Neutrophil (primary cell): Measurements from ENCODE around the gene NME9.

Experiments used
- H3K27ac ChIP-seq: fragments of 200-600 bp; sonication (generic); 2 replicates; pipeline ENCODE4 v1.5.1; 2016; ENCODE audit warnings: mild to moderate bottlenecking, moderate library complexity
- H3K27me3 ChIP-seq: fragments of 200-600 bp; sonication (generic); 2 replicates; pipeline ENCODE4 v1.6.0; 2016; ENCODE audit warnings: mild to moderate bottlenecking
- H3K36me3 ChIP-seq: fragments of 200-600 bp; sonication (generic); 2 replicates; pipeline ENCODE4 v1.5.1; 2017
- H3K4me1 ChIP-seq, 2 experiments: fragments of 200-600 bp in 1 of 2; sonication (generic) in 1 of 2; 1 replicate in 1 of 2; 2 replicates in 1 of 2; pipeline versions ENCODE4 v1.5.1 to v1.6.1; 2013 to 2016; ENCODE audit warnings: low read depth in 1 of 2, low read length in 1 of 2, mild to moderate bottlenecking in 1 of 2, moderate library complexity in 1 of 2; ENCODE audit not compliant: control insufficient read depth in 1 of 2, insufficient read depth in 1 of 2
- H3K4me3 ChIP-seq, 2 experiments: fragments of 200-600 bp in 1 of 2; sonication (generic) in 1 of 2; 1 replicate in 1 of 2; 2 replicates in 1 of 2; pipeline ENCODE4 v1.5.1; 2013 to 2016; ENCODE audit warnings: low read depth in 1 of 2, low read length in 1 of 2, mild to moderate bottlenecking in 1 of 2, moderate library complexity in 1 of 2
- H3K9me3 ChIP-seq: fragments of 200-600 bp; sonication (generic); 2 replicates; pipeline ENCODE4 v1.5.1; 2016
- TF ChIP-seq, protein P1 (sequence below): fragments of 200-600 bp; sonication (generic); IDR thresholded peaks from 2 replicates; pipeline ENCODE4 v1.5.1; 2016; ENCODE audit warnings: antibody characterized with exemption

Gene NME9

DNA sequence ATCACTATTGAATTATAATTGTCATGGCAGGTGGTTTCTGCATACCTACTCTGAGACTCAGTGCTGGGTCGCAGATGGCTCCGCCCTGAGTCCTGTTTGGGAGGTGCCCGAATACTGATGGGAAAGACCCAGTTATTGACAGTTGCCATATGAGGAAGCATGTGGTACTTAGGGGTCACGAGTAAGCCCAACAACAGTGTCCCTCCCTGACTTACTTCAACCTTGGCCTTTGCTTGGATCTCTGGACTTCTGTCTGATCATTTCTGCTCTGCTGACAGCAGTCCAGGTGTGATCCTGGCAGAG, 35.6 kb upstream of the NME9 start:
- Histone ChIP-seq H3K27me3 (peaks cover 4% of the 10 kb centered on the region), H3K27ac (no peak overlapping the region), H3K4me3 (no peak overlapping the region), H3K36me3 (no peaks in the 10 kb centered on the region), H3K4me1 (peaks cover 6 to 9% of the 10 kb centered on the region in 2 experiments), H3K9me3 (no peaks in the 10 kb centered on the region)
- TF ChIP-seq, protein P1, sequence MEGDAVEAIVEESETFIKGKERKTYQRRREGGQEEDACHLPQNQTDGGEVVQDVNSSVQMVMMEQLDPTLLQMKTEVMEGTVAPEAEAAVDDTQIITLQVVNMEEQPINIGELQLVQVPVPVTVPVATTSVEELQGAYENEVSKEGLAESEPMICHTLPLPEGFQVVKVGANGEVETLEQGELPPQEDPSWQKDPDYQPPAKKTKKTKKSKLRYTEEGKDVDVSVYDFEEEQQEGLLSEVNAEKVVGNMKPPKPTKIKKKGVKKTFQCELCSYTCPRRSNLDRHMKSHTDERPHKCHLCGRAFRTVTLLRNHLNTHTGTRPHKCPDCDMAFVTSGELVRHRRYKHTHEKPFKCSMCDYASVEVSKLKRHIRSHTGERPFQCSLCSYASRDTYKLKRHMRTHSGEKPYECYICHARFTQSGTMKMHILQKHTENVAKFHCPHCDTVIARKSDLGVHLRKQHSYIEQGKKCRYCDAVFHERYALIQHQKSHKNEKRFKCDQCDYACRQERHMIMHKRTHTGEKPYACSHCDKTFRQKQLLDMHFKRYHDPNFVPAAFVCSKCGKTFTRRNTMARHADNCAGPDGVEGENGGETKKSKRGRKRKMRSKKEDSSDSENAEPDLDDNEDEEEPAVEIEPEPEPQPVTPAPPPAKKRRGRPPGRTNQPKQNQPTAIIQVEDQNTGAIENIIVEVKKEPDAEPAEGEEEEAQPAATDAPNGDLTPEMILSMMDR = no peak

DNA sequence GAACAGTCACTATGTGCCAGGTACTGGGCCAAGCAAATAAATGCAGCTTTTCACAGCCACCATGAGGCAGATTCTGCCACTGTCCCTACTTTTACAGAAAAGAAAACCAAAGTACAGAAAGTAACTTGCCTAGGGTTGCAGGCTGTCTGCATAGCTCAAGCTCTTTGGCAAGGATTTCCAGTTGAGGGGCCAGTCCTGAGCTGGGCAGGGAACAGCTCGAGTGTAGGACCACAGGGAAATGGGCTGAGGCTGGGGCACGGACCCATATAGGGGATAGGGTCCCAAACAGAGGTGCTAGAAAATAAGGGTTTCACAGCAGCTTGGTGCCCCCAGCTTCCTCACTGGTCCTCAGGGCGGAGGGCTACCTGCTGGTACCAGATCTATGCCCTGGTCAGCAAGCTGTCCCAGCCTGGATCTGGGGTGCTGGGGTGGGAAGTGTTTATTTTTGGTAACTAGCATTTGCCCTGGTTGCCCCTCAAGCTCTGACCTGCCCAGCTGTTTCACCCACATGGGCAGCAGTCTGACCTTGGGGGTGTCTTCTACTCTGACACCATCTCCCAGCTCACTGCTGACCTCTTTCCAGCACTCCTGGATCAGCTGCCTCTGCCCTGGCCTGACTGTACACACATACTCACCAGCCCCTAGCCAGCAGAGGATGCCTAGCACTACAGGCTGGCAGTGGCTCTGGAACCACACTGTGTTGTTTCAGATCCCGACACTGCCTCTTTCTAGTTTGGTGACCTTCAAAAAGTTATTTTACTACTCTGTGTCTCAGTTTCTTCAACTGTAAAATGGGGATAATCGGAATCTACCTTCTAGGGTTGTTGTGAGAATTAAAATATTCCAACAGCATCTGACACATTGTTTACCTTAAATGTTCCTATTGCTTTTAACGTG, 35.0 kb upstream of the NME9 start:
- Histone ChIP-seq H3K36me3 (no peaks in the 10 kb centered on the region), H3K27me3 (no peaks in the 10 kb centered on the region), H3K27ac (no peak overlapping the region), H3K9me3 (no peaks in the 10 kb centered on the region), H3K4me1 (peaks cover 6 to 9% of the 10 kb centered on the region in 2 experiments), H3K4me3 (no peak overlapping the region)
- TF ChIP-seq, protein P1 = no peak

DNA sequence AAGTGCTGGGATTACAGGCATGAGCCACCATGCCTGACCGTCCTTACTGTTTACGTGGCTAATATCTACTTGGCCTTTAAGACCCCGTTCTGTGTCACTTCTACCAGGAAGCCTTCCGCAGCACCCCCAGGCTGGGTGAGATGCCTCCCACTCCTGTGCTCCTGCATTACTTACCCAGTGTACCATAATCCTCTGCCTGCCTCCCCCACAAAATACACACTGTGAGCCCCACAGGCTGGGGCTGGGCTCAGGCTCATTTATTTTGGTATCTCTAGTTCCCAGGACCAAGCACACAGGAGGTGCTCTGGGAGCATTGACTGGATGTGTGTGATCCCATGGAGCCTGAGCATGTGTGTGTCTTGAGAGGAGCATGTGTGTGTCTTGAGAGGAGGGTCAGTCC, 33.7 kb upstream of the NME9 start:
- Histone ChIP-seq H3K27ac (no peak overlapping the region), H3K4me1 (peaks cover 6 to 9% of the 10 kb centered on the region in 2 experiments), H3K4me3 (no peak overlapping the region), H3K27me3 (no peaks in the 10 kb centered on the region), H3K9me3 (no peaks in the 10 kb centered on the region), H3K36me3 (no peaks in the 10 kb centered on the region)
- TF ChIP-seq, protein P1 = no peak

DNA sequence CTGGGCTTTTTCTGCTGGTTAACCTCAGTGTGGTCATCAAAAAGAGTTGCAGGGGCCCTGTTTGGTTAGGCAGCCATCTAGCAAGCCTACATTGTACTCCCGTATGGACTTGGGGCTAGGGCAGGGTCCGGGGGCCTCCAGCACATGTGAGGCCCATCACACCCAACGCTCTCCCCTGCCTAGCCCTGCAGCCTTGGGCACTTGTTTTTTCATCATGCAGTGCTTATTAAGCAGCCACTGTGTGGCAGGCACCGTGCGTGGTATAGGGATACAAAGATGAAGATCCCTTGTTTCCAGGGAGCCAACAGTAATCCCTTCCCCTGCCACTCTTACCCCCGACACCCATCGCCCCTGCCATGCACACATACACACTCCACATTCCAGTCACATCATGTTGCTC, 32.9 kb upstream of the NME9 start:
- H3K27ac ChIP-seq = no peak overlapping the region
- H3K9me3 ChIP-seq = no peaks in the 10 kb centered on the region
- H3K4me3 ChIP-seq = no peak overlapping the region
- H3K27me3 ChIP-seq = no peaks in the 10 kb centered on the region
- peaks cover 6 to 7% of the 10 kb centered on the region in 2 experiments for H3K4me1 ChIP-seq
- H3K36me3 ChIP-seq = no peaks in the 10 kb centered on the region
- TF ChIP-seq, protein P1 = no peak

DNA sequence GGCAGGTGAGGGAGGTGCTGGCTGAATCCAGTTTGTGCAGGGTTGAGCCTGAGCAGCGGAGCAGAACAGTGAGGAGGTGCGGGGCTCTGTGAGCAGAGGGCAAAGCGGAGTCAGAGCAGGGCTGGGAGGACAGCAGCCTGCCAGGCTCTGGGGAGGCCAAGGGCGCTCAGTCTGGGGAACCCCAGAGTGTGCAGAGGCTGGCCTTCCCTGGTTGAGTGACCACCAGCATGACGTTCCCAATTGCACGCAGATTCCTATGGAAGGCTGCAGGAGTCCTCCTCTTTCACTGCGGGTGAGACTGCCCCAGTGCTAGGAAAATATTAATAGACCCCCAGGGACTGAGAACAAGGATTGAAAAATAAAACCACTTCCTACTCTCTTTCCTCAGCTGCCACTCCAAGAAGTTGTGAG, 31.9 kb upstream of the NME9 start:
- TF ChIP-seq, protein P1 = no peak
- H3K4me1 ChIP-seq = no peaks in the 10 kb centered on the region
- H3K9me3 ChIP-seq = no peaks in the 10 kb centered on the region
- H3K27ac ChIP-seq = no peak overlapping the region
- H3K36me3 ChIP-seq = no peaks in the 10 kb centered on the region
- no peaks in the 10 kb centered on the region for H3K27me3 ChIP-seq
- H3K4me3 ChIP-seq = no peak overlapping the region
